HK-2 (cell line): ENCODE measurements around the gene TMC3.
"Not testable (repeated sequence)": the region's sequence is repeated elsewhere in the genome, so short reads cannot be mapped to it uniquely, and the experiment has no call there.

Experiments used
- DNase-seq: peaks from one replicate; pipeline ENCODE4 v3.0.0-alpha.2; 2018; ENCODE audit not compliant: unreplicated experiment

TMC3 gene

GRCh38 chr15:81373775-81374395, at the start of gene TMC3:
Gene TMC3, minus strand, starts transcription at chr15:81374213. Its CDS starts 136 bp downstream, at chr15:81374077.
- DNase-seq: peak; percentile 9

- no peak for DNase-seq
These were observed 47.4 kb upstream of the TMC3 start for GRCh38 chr15:81421461-81421860.

GRCh38 chr15:81419332-81419943, 45.4 kb upstream of the TMC3 start:
- no peak for DNase-seq

GRCh38 chr15:81418891-81419290, 44.9 kb upstream of the TMC3 start:
- no peak for DNase-seq

GRCh38 chr15:81418444-81418843, 44.4 kb upstream of the TMC3 start:
- DNase-seq: no peak

- DNase-seq: not testable (repeated sequence)
These were observed 40.4 kb upstream of the TMC3 start for GRCh38 chr15:81414274-81414968.

GRCh38 chr15:81413851-81414250, 39.8 kb upstream of the TMC3 start:
- DNase-seq: no peak

GRCh38 chr15:81411969-81412633, 38.1 kb upstream of the TMC3 start:
- DNase-seq: no peak

GRCh38 chr15:81411051-81411450, 37.0 kb upstream of the TMC3 start:
- DNase-seq: no peak

GRCh38 chr15:81410318-81410753, 36.3 kb upstream of the TMC3 start:
- DNase-seq: no peak

- DNase-seq: no peak
These were observed 33.7 kb upstream of the TMC3 start for GRCh38 chr15:81407718-81408117.

- DNase-seq: no peak
These were observed 33.2 kb upstream of the TMC3 start for GRCh38 chr15:81407176-81407575.

GRCh38 chr15:81400640-81401236, 26.7 kb upstream of the TMC3 start:
- no peak for DNase-seq

GRCh38 chr15:81398910-81399551, 25.0 kb upstream of the TMC3 start:
- DNase-seq: no peak

GRCh38 chr15:81398456-81398855, 24.4 kb upstream of the TMC3 start:
- DNase-seq: no peak

- DNase-seq: no peak
These were observed 20.6 kb upstream of the TMC3 start for GRCh38 chr15:81394603-81395002.

- no peak for DNase-seq
These were observed 17.6 kb upstream of the TMC3 start for GRCh38 chr15:81391657-81392056.

- no peak for DNase-seq
These were observed 14.4 kb upstream of the TMC3 start for GRCh38 chr15:81388436-81388770.

- DNase-seq: no peak
These were observed 13.8 kb upstream of the TMC3 start for GRCh38 chr15:81387621-81388435.

- DNase-seq: no peak
These were observed 12.9 kb upstream of the TMC3 start for GRCh38 chr15:81386947-81387346.

GRCh38 chr15:81385721-81386076, 11.7 kb upstream of the TMC3 start:
- DNase-seq: no peak
